Aorta (tissue), 5 donors: ENCODE results near the gene FAM8A1. TPM values are rescaled to one million over a fixed set of nuclear protein-coding genes. Genes with fewer than 3 reads are reported as not detected.

Experiments used
- ATAC-seq: fragments of 200-7000 bp; cut with Tn5 transposase; one replicate; pipeline ENCODE4 v1.9.1; 2022; ENCODE audit warnings: moderate library complexity; ENCODE audit not compliant: low FRiP score
- DNase-seq, 2 donors: peaks; one replicate each; pipeline ENCODE4 v3.0.0-alpha.2; 2020
- H3K27ac ChIP-seq, 2 donors: one replicate each; pipeline ENCODE4 v1.5.1; 2013; ENCODE audit warnings: low read length in 2 of 2, mild to moderate bottlenecking in 2 of 2, moderate library complexity in 2 of 2, control low read depth in 1 of 2, inconsistent platforms in 1 of 2, low read depth in 1 of 2
- H3K27me3 ChIP-seq, 2 donors: one replicate each; pipeline ENCODE4 v1.6.1; 2013; ENCODE audit warnings: control low read depth in 1 of 2, low read length in 1 of 2, mild to moderate bottlenecking in 1 of 2, moderate library complexity in 1 of 2; ENCODE audit not compliant: insufficient read depth in 2 of 2, control insufficient read depth in 1 of 2
- H3K36me3 ChIP-seq, 2 donors: one replicate each; pipeline ENCODE4 v1.6.1; 2013; ENCODE audit warnings: control low read depth in 1 of 2, low read length in 1 of 2, mild to moderate bottlenecking in 1 of 2; ENCODE audit not compliant: insufficient read depth in 2 of 2, control insufficient read depth in 1 of 2
- H3K4me1 ChIP-seq, 2 donors: one replicate each; pipeline ENCODE4 v1.6.1; 2013; ENCODE audit warnings: low read length in 2 of 2, control low read depth in 1 of 2, mild to moderate bottlenecking in 1 of 2, moderate library complexity in 1 of 2; ENCODE audit not compliant: insufficient read depth in 2 of 2, control insufficient read depth in 1 of 2
- H3K4me3 ChIP-seq, 2 donors: one replicate each; pipeline ENCODE4 v1.5.1; 2013; ENCODE audit warnings: low read length in 2 of 2, control low read depth in 1 of 2, mild to moderate bottlenecking in 1 of 2
- H3K9me3 ChIP-seq: one replicate; pipeline ENCODE4 v1.6.1; 2013; ENCODE audit warnings: mild to moderate bottlenecking, low read length; ENCODE audit not compliant: control insufficient read depth
- WGBS, 2 donors: extraction: QIAGEN DNeasy Blood & Tissue Kit; methylation state at CpG; one replicate each; pipeline ENCODE4 v1.1.7; 2013; 5-methylcytosine and 5-hydroxymethylcytosine counted together
- intact Hi-C, 2 donors: fragments of 100-400 bp; cut with DNase I; formaldehyde crosslinking; loops; one replicate each; pipeline versions ENCODE4 v1.14.2 to v1.15.0; 2022
- polyA plus RNA-seq, 2 donors: library from polyadenylated mRNA; stranded (reverse); fragments of 200-250 nt; gene quantifications; one replicate each; pipeline ENCODE4 v1.2.3, GENCODE V29; 2013
- total RNA-seq, 2 donors: library from RNA; stranded (reverse); fragmentation: NEBNext Ultra II Directional; extraction: Animal tissue kit (Norgen Biotek cat#: 25700); gene quantifications; one replicate each; pipeline ENCODE4 v1.2.1, GENCODE V29; 2021
- donor health status: healthy with polysubstance abuse.
- donor health status: Bipolar disorder and iron deficiency.
- donor health status: DM: no; HTN: no; CAD: no.
- donor health status: DM: no; HTN: no; CAD: no.
- donor health status: DM: yes; HTN: yes; CAD: no.

The FAM8A1 gene
- total and polyA plus RNA-seq, 4 donors, result 12.3 to 29.1 (median 27.2) TPM

- no peaks in the 10 kb centered on the region for H3K36me3 ChIP-seq
- H3K9me3 ChIP-seq, result no peaks in the 10 kb centered on the region
- no peaks in the 10 kb centered on the region for H3K27me3 ChIP-seq
- DNase-seq (no peak), ATAC-seq (no peak)
- intact Hi-C loops, result no loop called here
- 72 to 87% methylated on average over 1 of the region's 1 CpG for WGBS, 2 donors
- no peak overlapping the region for H3K27ac ChIP-seq
- no peaks in the 10 kb centered on the region for H3K4me1 ChIP-seq
- H3K4me3 ChIP-seq, result no peak overlapping the region
Measured at GRCh38 chr6:17591287-17591686, 8.8 kb upstream of the FAM8A1 start.

- no peak overlapping the region for H3K4me3 ChIP-seq
- DNase-seq (no peak), ATAC-seq (no peak)
- intact Hi-C loops, result no loop called here
- no peaks in the 10 kb centered on the region for H3K36me3 ChIP-seq
- no peaks in the 10 kb centered on the region for H3K27me3 ChIP-seq
- no peak overlapping the region for H3K27ac ChIP-seq
- no peaks in the 10 kb centered on the region for H3K4me1 ChIP-seq
- no peaks in the 10 kb centered on the region for H3K9me3 ChIP-seq
Measured at GRCh38 chr6:17593246-17593645, 6.9 kb upstream of the FAM8A1 start.

- WGBS, 2 donors, result 95 to 96% methylated on average over 3 of the region's 3 CpGs
- Histone ChIP-seq H3K27me3 (no peaks in the 10 kb centered on the region), H3K4me1 (no peaks in the 10 kb centered on the region), H3K36me3 (no peaks in the 10 kb centered on the region), H3K4me3 (no peak overlapping the region), H3K9me3 (no peaks in the 10 kb centered on the region), H3K27ac (no peak overlapping the region)
- intact Hi-C loops, result no loop called here
- DNase-seq, result no peak
- no peak for ATAC-seq
Measured at GRCh38 chr6:17596085-17596484, 4.0 kb upstream of the FAM8A1 start.

GRCh38 chr6:17600527-17601385, 654 bp downstream of the FAM8A1 start:
- H3K27ac ChIP-seq, result peak overlapping the region; percentile 52 to 91
- 0 to 1% methylated on average over 69 to 77 of the region's 77 CpGs for WGBS, 2 donors
- intact Hi-C loops, result loop anchor here in 1 of 2 donors (1.0 kb wide), 1 partner anchor 106 kb away; the partner anchor contains the start of gene NUP153
- H3K4me3 ChIP-seq, result peak overlapping the region; percentile 90 to 91
- H3K36me3 ChIP-seq, result no peaks in the 10 kb centered on the region
- H3K27me3 ChIP-seq, result no peaks in the 10 kb centered on the region
- peak; percentile 66 to 85 for DNase-seq
- no peaks in the 10 kb centered on the region for H3K9me3 ChIP-seq
- H3K4me1 ChIP-seq, result peaks cover 0 to 4% of the 10 kb centered on the region in 2 donors
- ATAC-seq, result peak; percentile 71

GRCh38 chr6:17601386-17601703, 1.2 kb downstream of the FAM8A1 start:
- intact Hi-C loops, result no loop called here
- H3K36me3 ChIP-seq, result no peaks in the 10 kb centered on the region
- peak overlapping the region; percentile 90 to 91 for H3K4me3 ChIP-seq
- DNase-seq, result no peak
- peaks cover 0 to 4% of the 10 kb centered on the region in 2 donors for H3K4me1 ChIP-seq
- no peak for ATAC-seq
- WGBS, 2 donors, result 4% methylated on average over 5 of the region's 5 CpGs
- H3K27ac ChIP-seq, result no peak overlapping the region
- no peaks in the 10 kb centered on the region for H3K9me3 ChIP-seq
- H3K27me3 ChIP-seq, result no peaks in the 10 kb centered on the region

- intact Hi-C loops, result no loop called here
- H3K4me3 ChIP-seq, result no peak overlapping the region
- DNase-seq, result no peak
- H3K27me3 ChIP-seq, result no peaks in the 10 kb centered on the region
- H3K4me1 ChIP-seq, result peaks cover 0 to 4% of the 10 kb centered on the region in 2 donors
- WGBS, 2 donors, result 29 to 48% methylated on average over 1 of the region's 1 CpG
- no peaks in the 10 kb centered on the region for H3K36me3 ChIP-seq
- ATAC-seq, result no peak
- H3K27ac ChIP-seq, result no peak overlapping the region
- no peaks in the 10 kb centered on the region for H3K9me3 ChIP-seq
Measured at GRCh38 chr6:17602888-17603287, 2.8 kb downstream of the FAM8A1 start.

GRCh38 chr6:17606606-17607005, 6.5 kb downstream of the FAM8A1 start:
- ATAC-seq, result no peak
- Histone ChIP-seq H3K4me1 (peaks cover 0 to 4% of the 10 kb centered on the region in 2 donors), H3K27me3 (no peaks in the 10 kb centered on the region), H3K27ac (no peak overlapping the region), H3K9me3 (no peaks in the 10 kb centered on the region), H3K36me3 (peaks cover 0 to 3% of the 10 kb centered on the region in 2 donors), H3K4me3 (no peak overlapping the region)
- DNase-seq, result no peak
- WGBS, 2 donors, result 96 to 99% methylated on average over 4 of the region's 4 CpGs
- intact Hi-C loops, result no loop called here

- Histone ChIP-seq H3K36me3 (peaks cover 0 to 3% of the 10 kb centered on the region in 2 donors), H3K4me3 (no peak overlapping the region), H3K4me1 (no peaks in the 10 kb centered on the region), H3K27ac (no peak overlapping the region), H3K27me3 (no peaks in the 10 kb centered on the region), H3K9me3 (no peaks in the 10 kb centered on the region)
- ATAC-seq (no peak), DNase-seq (no peak)
- 75 to 78% methylated on average over 3 of the region's 3 CpGs for WGBS, 2 donors
- intact Hi-C loops, result no loop called here
Measured at GRCh38 chr6:17610835-17611234, 10.7 kb downstream of the FAM8A1 start.

- no peak for ATAC-seq
- intact Hi-C loops, result no loop called here
Measured at GRCh38 chr6:17612048-17612447, 11.9 kb downstream of the FAM8A1 start.

More at GRCh38 chr6:17612048-17612447, 11.9 kb downstream of the FAM8A1 start:
- WGBS, 2 donors, result 84 to 89% methylated on average over 4 of the region's 4 CpGs
- Histone ChIP-seq H3K9me3 (no peaks in the 10 kb centered on the region), H3K4me1 (no peaks in the 10 kb centered on the region), H3K27ac (no peak overlapping the region), H3K4me3 (no peak overlapping the region), H3K27me3 (no peaks in the 10 kb centered on the region), H3K36me3 (peaks cover 1 to 3% of the 10 kb centered on the region in 2 donors)
- no peak for DNase-seq
